Glutamatergic neuron (in vitro differentiated cells): ENCODE measurements around the gene ORC4. TPM values are rescaled to one million over a fixed set of nuclear protein-coding genes. Genes with fewer than 3 reads are reported as not detected.

Experiments
- DNase-seq: peaks from one replicate; pipeline ENCODE4 v3.0.0; 2022
- H3K27ac Mint-ChIP-seq: one replicate; pipeline ENCODE4 v1.8.0; 2020; ENCODE audit warnings: mild to moderate bottlenecking, mixed read lengths, inconsistent platforms; ENCODE audit not compliant: unreplicated experiment
- H3K27me3 Mint-ChIP-seq: one replicate; pipeline ENCODE4 v1.8.0; 2020; ENCODE audit warnings: mild to moderate bottlenecking, moderate library complexity, mixed read lengths, inconsistent platforms; ENCODE audit not compliant: unreplicated experiment
- H3K36me3 Mint-ChIP-seq: one replicate; pipeline ENCODE4 v1.8.0; 2020; ENCODE audit warnings: mild to moderate bottlenecking, mixed read lengths, inconsistent platforms; ENCODE audit not compliant: unreplicated experiment
- H3K4me1 Mint-ChIP-seq: one replicate; pipeline ENCODE4 v1.8.0; 2020; ENCODE audit warnings: mild to moderate bottlenecking, low read depth, mixed read lengths, inconsistent platforms; ENCODE audit not compliant: unreplicated experiment
- H3K4me3 Mint-ChIP-seq: one replicate; pipeline ENCODE4 v1.8.0; 2020; ENCODE audit warnings: mild to moderate bottlenecking, mixed read lengths, inconsistent platforms; ENCODE audit not compliant: unreplicated experiment
- H3K9me3 Mint-ChIP-seq: one replicate; pipeline ENCODE4 v1.8.0; 2020; ENCODE audit warnings: mild to moderate bottlenecking, moderate library complexity, mixed read lengths, inconsistent platforms; ENCODE audit not compliant: unreplicated experiment
- total RNA-seq: library from RNA; stranded (reverse); fragmentation: NEBNext Ultra II Directional; extraction: Animal tissue kit (Norgen Biotek cat#: 25700); gene quantifications from one replicate; pipeline ENCODE4 v1.2.1, GENCODE V29; 2021; ENCODE audit not compliant: unreplicated experiment
- TF ChIP-seq, protein P1 (sequence below): fragments of 200-600 bp; sonication (generic); IDR thresholded peaks from one replicate; pipeline ENCODE4 v1.5.0; 2021; ENCODE audit not compliant: partially characterized antibody, unreplicated experiment

ORC4 gene
- total RNA-seq, 1 donor from 2014 or later: 72.9 TPM

DNA sequence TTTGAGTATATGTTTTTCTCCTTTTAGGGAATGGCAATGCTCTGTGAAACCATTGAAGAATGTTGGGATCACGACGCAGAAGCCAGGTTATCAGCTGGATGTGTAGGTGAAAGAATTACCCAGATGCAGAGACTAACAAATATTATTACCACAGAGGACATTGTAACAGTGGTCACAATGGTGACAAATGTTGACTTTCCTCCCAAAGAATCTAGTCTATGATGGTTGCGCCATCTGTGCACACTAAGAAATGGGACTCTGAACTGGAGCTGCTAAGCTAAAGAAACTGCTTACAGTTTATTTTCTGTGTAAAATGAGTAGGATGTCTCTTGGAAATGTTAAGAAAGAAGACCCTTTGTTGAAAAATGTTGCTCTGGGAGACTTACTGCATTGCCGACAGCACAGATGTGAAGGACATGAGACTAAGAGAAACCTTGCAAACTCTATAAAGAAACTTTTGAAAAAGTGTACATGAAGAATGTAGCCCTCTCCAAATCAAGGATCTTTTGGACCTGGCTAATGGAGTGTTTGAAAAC lies 93.4 kb downstream of the ORC4 start:
- Mint-ChIP-seq H3K36me3 (peaks cover 7% of the 10 kb centered on the region), H3K4me1 (no peaks in the 10 kb centered on the region), H3K4me3 (no peak overlapping the region), H3K27ac (no peak overlapping the region), H3K9me3 (peaks cover 1% of the 10 kb centered on the region), H3K27me3 (peaks cover 4% of the 10 kb centered on the region)
- TF ChIP-seq, protein P1, sequence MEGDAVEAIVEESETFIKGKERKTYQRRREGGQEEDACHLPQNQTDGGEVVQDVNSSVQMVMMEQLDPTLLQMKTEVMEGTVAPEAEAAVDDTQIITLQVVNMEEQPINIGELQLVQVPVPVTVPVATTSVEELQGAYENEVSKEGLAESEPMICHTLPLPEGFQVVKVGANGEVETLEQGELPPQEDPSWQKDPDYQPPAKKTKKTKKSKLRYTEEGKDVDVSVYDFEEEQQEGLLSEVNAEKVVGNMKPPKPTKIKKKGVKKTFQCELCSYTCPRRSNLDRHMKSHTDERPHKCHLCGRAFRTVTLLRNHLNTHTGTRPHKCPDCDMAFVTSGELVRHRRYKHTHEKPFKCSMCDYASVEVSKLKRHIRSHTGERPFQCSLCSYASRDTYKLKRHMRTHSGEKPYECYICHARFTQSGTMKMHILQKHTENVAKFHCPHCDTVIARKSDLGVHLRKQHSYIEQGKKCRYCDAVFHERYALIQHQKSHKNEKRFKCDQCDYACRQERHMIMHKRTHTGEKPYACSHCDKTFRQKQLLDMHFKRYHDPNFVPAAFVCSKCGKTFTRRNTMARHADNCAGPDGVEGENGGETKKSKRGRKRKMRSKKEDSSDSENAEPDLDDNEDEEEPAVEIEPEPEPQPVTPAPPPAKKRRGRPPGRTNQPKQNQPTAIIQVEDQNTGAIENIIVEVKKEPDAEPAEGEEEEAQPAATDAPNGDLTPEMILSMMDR: no peak
- DNase-seq: no peak

- H3K4me1 Mint-ChIP-seq: no peaks in the 10 kb centered on the region
- H3K27ac Mint-ChIP-seq: no peak overlapping the region
- H3K4me3 Mint-ChIP-seq: no peak overlapping the region
- TF ChIP-seq, protein P1: no peak
- DNase-seq: no peak
- peaks cover 7% of the 10 kb centered on the region for H3K36me3 Mint-ChIP-seq
- H3K9me3 Mint-ChIP-seq: peaks cover 1% of the 10 kb centered on the region
- H3K27me3 Mint-ChIP-seq: peaks cover 4% of the 10 kb centered on the region
Measured at GRCh38 chr2:147925886-147926285, 94.7 kb downstream of the ORC4 start.

DNA sequence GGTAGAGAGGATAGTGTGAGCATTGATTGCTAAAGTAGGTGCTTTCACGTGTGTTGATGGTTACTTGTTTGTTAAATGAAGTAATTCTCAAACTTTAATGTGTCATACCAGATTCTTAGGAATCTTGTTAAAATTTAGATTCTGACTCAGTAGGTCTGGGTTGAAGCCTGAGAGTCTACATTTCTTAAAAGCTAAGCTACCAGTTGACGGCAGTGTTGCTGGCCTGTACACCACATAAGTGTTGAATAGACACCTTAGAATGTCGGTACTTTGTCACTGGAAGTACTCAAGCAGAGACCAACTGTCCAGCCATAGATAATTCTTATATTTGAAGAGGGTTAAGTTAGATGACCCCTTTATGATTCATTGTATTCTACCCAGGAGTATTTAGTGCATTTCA lies 95.9 kb downstream of the ORC4 start:
- Mint-ChIP-seq H3K27ac (no peak overlapping the region), H3K27me3 (peaks cover 2% of the 10 kb centered on the region), H3K4me3 (no peak overlapping the region), H3K9me3 (peaks cover 1% of the 10 kb centered on the region), H3K4me1 (no peaks in the 10 kb centered on the region), H3K36me3 (peaks cover 7% of the 10 kb centered on the region)
- TF ChIP-seq, protein P1: no peak
- DNase-seq: no peak

GRCh38 chr2:147923846-147924245 lies 96.7 kb downstream of the ORC4 start:
- TF ChIP-seq, protein P1: no peak
- Mint-ChIP-seq H3K36me3 (peaks cover 7% of the 10 kb centered on the region), H3K4me3 (no peak overlapping the region), H3K4me1 (no peaks in the 10 kb centered on the region), H3K27me3 (no peaks in the 10 kb centered on the region), H3K9me3 (peaks cover 1% of the 10 kb centered on the region), H3K27ac (no peak overlapping the region)
- no peak for DNase-seq

- TF ChIP-seq, protein P1: no peak
- H3K4me3 Mint-ChIP-seq: no peak overlapping the region
- H3K4me1 Mint-ChIP-seq: peaks cover 6% of the 10 kb centered on the region
- H3K27ac Mint-ChIP-seq: no peak overlapping the region
- H3K9me3 Mint-ChIP-seq: peaks cover 2% of the 10 kb centered on the region
- no peaks in the 10 kb centered on the region for H3K27me3 Mint-ChIP-seq
- no peak for DNase-seq
- H3K36me3 Mint-ChIP-seq: no peaks in the 10 kb centered on the region
Measured at GRCh38 chr2:147917161-147917560, 103.4 kb downstream of the ORC4 start.
